Measurements from ENCODE around the gene ALG9.
"Not testable (repeated sequence)": the region's sequence is repeated elsewhere in the genome, so short reads cannot be mapped to it uniquely, and the experiment has no call there.

Gene ALG9, protein sequence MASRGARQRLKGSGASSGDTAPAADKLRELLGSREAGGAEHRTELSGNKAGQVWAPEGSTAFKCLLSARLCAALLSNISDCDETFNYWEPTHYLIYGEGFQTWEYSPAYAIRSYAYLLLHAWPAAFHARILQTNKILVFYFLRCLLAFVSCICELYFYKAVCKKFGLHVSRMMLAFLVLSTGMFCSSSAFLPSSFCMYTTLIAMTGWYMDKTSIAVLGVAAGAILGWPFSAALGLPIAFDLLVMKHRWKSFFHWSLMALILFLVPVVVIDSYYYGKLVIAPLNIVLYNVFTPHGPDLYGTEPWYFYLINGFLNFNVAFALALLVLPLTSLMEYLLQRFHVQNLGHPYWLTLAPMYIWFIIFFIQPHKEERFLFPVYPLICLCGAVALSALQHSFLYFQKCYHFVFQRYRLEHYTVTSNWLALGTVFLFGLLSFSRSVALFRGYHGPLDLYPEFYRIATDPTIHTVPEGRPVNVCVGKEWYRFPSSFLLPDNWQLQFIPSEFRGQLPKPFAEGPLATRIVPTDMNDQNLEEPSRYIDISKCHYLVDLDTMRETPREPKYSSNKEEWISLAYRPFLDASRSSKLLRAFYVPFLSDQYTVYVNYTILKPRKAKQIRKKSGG

DNA sequence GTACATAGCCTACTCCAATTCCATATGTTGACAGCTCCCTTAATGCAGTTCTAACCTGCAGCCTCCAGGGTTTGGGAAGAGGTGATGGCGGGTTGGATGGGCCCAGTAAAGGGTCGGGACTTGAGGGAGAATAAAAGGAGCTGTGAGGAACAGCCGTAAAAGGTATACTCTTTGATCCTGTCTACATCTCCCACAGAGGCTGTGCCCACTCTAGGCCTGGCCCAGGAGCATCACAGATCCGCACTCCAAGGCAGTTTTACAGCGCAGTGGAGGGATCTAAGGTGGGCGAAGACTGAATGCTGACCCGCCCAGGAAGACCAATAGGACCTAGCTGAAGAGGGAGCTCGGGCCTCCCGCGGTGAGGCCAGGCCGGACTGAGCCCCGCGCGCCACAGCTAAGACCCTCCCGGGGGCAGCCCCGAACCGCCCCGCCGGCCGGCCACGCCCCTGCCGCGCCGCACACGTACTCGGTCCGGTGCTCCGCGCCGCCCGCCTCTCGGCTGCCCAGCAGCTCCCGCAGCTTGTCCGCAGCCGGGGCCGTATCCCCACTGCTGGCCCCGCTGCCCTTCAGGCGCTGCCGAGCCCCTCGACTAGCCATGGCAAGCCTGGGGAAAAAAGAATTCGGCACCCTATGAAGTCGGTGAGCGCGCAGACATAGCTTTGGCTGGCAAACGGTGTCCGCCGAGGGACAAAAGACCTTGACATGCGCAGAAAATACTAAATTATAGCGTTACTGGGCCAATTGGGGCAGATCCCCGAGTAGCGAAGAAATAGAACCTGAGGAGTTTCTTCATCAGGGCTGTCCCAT is at the start of gene ALG9:
TSS of gene ALG9 (minus strand) at position 696 of the 807 bp plus-strand sequence. CDS start at position 597, 99 bp downstream.
- DNase-seq (ENCODE audit: low read depth), result peak; percentile 76

DNA sequence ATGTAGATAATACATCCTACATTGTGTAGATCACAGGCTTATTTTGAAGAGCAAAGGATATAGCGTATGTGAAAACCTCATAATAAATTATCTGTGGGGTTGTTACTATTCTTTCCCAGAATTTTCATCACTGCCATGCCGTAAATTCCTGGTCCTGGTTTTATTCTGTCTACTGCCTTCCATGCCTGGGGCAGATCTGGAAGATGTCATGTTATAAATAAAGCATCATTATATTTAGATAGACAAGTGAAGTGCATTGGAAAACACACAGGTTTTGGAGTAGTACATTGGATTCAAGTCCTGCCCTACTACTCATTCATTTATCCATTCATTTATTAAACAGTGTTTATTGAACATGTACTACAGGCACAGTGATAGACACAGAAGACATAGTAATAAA is 49.5 kb upstream of the ALG9 start:
- no peak for DNase-seq (ENCODE audit: low read depth)

DNA sequence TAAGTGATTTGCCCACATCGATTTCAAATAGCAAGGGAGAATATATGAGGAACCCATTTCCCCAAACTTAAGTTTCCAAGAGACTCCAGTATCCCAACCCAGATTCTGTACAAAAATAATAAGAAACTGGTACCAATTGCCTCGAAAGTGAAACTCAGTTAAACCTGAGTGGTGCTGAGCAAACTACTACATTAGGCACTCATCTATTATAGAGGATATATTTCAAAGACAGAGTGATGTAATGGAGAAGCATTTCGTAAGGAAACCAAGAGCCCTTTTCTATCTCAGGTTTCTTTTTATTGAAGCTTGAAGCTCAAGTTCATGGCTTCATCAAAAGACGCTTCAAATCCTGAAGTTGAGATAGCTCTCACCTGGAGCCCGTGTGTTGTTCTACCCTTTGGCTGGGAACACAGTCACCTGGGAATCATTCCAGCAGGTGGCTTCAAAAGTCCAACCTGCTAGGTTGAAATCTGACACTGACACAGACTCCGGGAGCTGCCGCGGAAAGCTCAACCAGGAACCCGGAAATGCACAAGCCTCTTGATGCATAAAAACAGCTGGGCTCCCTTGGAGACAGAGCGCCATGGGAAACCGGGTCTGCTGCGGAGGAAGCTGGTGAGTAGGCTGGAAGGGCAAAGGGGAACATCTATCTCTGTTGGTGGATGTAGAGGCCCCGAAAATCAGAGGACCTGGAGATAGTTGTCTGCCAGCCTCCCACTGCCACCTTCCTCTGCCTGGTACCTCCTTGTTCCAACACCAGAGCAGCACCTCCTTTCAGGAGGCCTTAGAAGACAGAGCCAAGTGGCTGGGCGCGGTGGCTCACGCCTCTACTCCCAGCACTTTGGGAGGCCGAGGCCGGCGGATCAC is 47.2 kb upstream of the ALG9 start, which contains the start of gene C11orf52:
TSS of gene C11orf52 (plus strand) at position 524 of the 867 bp plus-strand sequence. CDS start at position 584, 60 bp downstream.
- DNase-seq (ENCODE audit: low read depth), result no peak

DNA sequence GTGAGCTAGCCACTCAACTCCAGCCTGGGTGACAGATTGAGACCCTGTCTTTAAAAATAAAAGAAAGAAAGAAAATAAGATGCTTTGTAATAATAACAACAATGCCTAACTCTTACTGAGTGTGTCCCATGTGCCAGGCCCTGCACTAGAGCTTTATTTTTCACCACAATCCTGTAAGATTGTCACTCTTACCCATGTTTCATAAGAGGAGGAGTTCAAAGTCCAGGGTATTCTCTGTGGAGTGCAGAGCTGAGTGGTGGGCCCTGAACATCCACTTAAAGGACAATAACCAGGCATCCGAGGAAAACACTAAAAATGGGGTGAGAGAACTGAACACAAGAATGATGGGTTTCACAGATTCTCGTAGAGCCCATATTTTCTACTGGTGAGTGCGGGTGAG is 46.4 kb upstream of the ALG9 start:
- no peak for DNase-seq (ENCODE audit: low read depth)

DNA sequence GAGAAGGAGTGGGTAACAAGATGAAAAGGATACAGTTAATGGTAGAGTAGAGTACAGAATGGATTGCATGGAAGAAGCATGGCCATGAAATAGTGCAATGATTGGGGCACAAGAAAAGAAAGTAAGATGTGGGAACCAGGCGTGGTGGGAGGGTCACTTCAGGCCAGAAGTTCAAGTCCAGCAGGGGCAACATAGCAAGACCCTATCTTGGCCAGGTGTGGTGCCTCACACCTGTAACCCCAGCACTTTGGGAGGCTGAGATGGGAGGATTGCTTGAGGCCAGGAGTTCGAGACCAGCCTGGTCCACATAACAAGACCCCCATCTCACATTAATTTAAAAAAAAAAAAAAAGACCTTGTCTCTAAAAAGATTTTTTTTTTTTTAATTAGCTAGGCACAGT is 45.9 kb upstream of the ALG9 start:
- DNase-seq (ENCODE audit: low read depth), result no peak

DNA sequence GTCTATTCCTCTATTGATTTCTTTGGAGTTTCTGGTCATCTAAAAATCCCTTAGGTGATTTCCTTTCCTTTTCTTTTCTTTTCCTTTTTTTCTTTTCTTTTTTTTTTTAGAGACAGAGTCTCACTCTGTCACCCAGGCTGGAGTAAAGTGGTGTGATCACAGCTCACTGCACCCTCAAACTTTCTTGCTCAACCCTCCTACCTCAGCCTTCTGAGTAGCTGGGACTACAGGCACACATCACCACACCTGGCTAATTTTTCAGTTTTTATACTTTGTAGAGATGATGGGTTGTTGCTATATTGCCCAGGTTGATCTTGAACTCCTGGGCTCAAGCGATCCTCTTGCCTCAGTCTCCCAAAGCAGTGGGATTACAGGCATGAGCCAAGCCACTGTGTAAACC is 45.4 kb upstream of the ALG9 start:
- no peak for DNase-seq (ENCODE audit: low read depth)

DNA sequence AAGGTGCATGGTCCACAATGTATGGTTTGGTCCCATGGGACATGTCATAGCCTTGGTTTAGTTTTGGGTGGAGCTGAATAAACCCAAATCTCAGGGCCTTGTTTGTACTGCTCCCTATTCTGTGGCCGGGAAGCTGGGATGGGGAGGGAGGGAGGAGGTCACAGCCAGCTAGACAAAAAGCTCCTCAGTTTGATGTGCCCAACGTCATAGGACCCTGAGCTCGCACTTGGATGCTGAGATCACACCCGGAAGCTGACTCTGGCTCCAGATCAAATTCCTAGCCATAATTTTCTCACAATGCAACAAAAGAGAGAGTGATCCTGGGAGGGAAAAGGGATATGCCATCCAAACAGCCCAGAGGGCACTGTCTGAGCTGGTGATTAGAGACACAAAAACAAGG is 42.6 kb upstream of the ALG9 start:
- no peak for DNase-seq (ENCODE audit: low read depth)

DNA sequence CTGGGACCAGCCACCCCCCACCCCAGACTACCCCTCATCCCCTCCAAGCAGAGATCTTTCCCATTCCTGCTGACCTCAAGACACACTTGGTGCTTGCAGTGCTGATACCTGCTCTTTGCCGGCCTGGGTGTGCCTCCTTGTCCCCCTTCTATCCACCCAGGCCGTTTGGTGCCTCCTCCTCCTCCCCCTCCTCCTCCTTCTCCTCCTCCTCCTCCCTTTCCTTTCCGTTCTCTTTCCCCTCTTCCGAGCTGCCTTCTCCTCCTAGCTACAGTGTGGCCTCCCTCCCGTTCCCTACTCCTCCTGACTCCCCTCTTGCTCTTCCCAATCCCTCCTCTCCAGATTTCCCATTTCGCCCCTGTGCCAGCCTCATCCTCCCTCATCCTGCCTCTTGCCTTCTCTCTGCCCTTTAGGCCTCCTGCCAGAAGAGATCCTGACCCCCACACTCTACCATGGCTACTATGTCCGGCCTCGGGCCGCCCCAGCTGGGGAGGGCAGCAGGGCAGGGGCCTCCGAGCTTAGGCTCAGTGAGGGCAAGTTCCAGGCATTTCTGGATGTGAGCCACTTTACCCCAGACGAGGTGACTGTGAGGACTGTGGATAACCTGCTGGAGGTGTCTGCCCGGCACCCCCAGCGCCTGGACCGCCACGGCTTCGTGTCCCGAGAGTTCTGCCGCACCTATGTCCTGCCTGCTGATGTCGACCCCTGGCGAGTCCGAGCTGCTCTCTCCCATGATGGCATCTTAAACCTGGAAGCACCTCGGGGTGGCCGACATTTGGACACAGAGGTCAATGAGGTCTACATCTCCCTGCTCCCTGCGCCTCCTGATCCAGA is 41.9 kb upstream of the ALG9 start:
- no peak for DNase-seq (ENCODE audit: low read depth)

DNA sequence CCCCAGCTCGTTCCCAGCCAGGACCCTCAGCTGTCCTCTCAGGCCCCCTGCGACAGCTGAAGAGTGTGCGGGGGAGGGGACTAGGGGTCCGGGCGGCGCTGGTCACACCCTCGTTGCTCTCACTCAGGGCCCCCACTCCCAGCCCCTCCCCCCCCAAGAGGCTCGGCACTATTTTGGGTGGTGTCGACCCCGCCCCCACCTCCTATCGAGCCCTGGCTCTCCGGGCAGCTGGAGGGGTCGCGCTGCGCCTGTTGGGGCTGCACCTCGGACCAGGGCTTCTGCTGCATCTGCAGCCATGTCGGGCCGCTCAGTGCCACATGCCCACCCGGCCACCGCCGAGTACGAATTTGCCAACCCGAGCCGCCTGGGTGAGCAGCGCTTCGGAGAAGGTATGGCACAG is 41.2 kb upstream of the ALG9 start, which contains the start of gene HSPB2:
TSS of gene HSPB2 (plus strand) at position 200 of the 400 bp plus-strand sequence. CDS start at position 296, 96 bp downstream.
- DNase-seq (ENCODE audit: low read depth), result no peak

DNA sequence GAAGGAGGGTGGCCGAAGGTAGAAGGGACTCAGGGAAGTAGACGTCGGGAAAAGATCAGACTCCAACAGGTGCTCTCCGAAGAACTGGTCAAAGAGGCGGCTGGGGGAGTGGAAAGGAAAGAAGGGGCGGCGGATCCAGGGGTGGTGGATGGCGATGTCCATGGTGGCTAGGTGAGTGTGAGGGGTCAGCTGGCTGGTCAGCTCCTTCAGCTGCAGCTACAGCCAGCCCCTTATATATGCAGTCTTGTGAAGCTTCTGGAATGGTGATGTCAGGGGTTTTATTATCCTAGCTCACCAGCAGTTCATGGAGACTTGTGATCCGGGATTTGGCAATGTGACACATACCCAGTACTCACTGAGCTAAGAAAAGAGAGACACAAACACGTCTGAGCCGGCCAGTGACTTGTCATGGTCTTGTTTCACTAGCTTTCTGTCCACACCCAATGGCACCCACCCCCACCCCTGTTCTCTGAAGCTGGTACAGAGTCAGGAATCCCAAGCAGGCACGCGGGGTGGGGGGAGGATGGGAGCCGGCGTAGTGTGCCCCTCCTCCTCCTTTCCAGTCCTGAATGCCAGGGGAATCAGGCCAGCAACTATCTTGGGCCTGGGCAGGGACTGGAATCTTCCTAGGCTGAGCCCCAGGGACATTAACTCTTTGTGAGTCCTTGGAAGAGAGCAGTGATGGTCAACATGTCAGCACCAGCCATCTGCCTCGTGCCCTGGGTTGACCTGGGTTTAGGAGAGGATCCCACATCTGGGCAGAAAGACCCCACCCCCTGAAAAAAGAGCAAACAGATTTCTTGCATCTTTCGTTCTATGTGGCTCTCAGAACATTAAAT is 40.4 kb upstream of the ALG9 start, which contains the start of gene CRYAB:
TSS of gene CRYAB (minus strand) at position 208 of the 839 bp plus-strand sequence. CDS start at position 162, 46 bp downstream.
- no peak for DNase-seq (ENCODE audit: low read depth)

DNA sequence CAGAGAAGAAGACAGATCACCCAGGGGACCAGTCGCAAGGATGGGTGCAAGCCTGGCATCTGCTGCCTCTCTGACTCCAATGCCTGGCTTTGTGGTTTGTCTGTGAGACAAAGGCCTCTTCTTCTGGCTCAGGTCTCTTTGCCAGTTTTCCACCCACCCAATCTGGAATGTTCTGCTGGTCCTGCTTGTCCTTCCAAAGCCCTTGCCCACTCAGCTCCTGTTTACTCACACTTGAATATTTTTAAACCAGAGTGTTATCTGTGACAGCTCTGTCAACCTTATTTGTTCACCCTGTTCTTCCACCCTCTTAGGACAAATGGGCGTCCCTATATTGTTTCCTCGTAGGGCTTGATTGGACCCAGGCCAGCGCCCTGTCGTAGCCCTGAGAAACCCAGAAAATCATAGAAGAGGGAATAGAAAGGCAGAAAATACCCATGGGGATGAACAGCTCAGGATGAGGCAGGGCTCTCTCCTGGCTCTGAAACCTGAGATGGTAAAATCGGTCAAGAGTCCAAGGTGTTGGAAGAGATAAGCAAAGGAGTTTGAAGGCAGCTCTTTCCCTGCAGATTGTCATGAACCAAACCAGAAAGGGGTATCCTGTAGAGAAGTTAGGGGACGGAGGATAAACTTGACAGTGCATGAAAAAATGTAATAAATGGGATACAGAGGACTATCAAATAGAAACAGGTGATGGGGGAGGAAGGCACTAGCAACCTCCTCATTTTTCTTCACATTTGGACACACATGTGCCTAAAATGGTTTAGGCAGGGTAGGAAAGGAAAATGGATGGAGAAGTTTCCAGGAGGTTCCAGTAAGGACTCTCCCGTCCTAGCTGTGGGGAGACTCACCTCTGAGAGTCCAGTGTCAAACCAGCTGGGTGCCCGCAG is 39.5 kb upstream of the ALG9 start:
- no peak for DNase-seq (ENCODE audit: low read depth)

DNA sequence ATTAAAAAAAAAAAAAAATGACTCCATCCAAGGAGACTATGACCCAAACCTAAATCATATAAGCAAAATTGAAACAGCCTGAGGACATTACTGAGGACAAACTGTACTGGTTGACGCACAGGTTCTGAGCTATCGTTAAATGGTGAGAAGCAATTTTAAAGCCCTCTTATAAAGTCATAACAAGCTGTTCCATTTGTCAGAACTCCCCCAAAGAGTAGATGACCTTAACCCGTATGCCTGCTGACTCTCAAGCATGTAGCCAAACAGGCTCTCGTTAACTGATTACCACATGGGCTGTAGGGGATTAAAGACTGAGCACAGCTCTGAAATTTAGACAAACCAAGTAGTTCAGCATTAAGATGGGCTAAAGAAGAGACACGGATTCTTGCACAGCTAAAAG is 38.0 kb upstream of the ALG9 start:
- DNase-seq (ENCODE audit: low read depth), result no peak

DNA sequence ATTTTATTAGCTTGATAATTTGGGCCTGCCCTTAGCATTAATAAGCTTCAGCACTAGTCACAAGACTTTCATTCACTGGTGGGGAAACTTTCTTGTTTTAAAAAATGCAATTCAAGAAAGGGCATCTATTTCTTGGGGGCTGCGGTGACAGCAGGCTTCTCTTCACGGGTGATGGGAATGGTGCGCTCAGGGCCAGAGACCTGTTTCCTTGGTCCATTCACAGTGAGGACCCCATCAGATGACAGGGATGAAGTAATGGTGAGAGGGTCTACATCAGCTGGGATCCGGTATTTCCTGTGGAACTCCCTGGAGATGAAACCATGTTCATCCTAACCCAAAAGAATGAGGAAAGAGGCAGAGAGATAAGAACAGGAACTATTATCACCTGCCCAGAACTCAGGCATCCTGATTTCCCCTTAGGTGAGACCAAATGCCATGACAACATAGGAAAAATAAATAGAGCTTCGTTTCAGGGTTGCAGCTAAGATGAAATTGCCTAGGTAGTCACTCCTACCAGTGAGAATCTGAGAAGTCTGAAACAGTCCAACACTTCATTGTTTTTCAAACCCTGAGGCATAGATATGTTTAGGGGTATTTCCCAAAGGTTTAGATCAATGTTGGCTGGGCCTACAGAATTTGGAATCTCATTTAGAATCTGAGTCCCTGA is 37.4 kb upstream of the ALG9 start:
- DNase-seq (ENCODE audit: low read depth), result no peak

DNA sequence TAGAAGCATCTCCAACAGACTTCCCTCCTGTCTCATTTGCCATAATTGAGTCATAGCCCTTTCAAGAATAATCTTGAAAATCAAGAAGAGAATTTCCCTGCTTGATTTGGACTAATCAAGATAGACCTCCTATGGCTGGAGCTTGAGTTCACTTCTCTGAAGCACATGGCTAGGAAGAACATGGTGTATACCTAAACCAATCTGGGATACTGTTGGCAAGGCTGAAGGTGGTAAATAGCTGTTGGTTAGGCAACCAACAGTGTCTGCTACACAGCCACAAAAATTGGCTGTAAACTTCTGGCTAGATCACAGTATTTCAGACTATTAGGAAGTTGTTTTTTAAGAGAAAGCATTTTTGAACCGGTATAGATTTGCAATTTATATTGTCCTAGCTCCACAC is 35.3 kb upstream of the ALG9 start:
- no peak for DNase-seq (ENCODE audit: low read depth)

DNA sequence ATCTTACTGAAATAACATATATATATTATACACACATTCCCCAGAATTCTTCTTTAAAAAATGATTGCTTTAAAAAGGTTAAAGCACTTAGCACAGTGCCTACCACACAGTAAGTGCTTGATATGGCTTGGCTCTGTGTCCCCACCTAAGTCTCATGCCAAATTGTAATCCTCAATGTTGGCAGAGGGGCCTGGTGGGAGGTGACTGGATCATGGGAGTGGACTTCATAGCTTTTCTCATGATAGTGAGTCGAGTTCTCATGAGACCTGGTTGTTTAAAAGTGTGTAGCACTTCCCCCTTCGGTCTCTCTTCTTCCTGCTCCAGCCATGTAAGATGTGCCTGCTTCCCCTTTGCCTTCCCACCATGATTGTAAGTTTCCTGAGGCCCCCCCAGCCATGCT is 34.0 kb upstream of the ALG9 start:
- DNase-seq (ENCODE audit: low read depth), result no peak

DNA sequence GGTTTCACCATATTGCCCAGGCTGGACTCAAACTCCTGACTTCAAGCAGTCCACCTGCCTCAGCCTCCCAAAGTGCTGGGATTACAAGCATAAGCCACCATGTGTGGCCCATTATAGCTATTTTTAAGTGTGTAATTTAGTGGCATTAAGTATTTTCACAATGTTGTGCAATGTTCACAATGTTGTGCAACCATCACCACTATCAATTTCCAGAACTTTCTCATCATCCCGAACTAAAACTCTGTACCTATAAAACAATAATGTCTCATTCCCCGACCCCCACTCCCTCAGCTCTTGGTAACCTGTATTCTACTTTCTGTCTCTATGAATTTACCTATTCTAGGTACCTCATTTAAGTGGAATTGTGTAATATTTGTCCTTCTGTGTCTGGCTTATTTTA is 15.5 kb upstream of the ALG9 start:
- no peak for DNase-seq (ENCODE audit: low read depth)

DNA sequence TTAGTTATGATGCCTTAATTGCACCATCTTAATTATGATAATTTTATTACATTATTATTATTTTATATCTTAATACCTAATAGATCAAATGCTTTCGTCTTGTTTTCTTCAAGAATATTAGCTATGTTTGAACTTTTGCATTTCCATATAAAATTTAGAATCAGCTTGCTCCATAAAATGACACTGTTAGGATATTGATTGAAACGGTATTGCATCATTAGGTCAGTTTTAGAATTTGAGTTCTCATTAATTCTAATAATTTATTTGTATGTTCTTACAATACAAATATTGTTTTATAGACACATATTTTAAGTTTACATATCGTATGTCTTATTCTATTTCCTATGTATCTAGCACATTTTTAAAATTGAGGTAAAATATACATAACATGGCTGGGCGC is 14.7 kb upstream of the ALG9 start:
- DNase-seq (ENCODE audit: low read depth), result no peak

DNA sequence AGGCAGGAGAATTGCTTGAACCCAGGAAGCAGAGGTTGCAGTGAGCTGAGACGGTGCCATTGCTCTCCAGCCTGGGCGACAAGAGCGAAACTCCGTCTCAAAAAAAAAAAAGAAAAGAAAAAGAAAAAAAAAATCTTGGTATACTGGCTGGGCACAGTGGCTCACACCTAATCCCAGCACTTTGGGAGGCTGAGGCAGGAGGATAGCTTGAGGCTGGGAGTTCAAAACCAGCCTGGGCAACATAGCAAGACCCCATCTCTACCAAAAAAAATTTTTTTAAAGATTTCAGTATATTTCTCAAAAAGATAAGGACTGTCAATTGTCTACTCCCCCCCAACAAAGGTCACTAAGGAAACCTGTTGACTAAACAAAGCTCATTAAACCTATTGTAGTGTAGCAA is 13.7 kb upstream of the ALG9 start:
- DNase-seq (ENCODE audit: low read depth), result not testable (repeated sequence)

Measured in stimulated activated CD4-positive, alpha-beta T cell treated with anti-CD3 and anti-CD28 coated beads, Interleukin-2, amount 100 ng/mL, for 4 hours (primary cell).